NCI-H187 (cell line): ENCODE results near the gene CABLES2.

Experiments used
- DNase-seq, 2 experiments: peaks; one replicate each; lab custom pipeline; 2025; lab: John Stamatoyannopoulos, UW

CABLES2 gene

GRCh38 chr20:62350629-62351422, 56.3 kb downstream of the CABLES2 start:
- no peak for DNase-seq

- peak; percentile 51 to 80 for DNase-seq
These were observed 56.9 kb downstream of the CABLES2 start for GRCh38 chr20:62350098-62350628.

DNA sequence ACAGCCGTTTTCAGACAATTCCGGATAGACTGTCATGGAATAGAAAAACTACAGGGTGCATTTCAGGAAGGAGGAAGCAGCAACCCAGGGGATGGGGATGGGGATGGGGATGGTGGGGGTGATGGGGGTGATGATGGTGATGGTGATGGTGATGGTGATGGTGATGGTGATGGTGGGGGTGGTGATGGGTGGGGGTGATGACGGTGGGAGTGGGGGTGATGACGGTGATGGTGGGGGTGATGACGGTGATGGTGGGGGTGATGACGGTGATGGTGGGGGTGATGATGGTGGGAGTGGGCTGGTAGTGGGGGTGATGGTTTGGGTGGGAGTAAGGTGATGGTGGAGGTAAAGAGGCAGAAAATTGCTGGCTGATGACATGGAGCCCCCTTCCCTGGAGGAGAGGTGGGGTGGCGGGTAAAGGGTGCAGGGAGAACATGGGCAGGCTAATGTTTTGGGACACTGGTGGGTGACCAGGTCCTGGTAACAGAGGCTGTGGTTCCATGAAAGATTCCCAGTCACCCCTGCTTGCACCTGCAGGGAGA, 57.5 kb downstream of the CABLES2 start:
- DNase-seq: no peak

GRCh38 chr20:62348604-62349003, 58.5 kb downstream of the CABLES2 start:
- DNase-seq: no peak

DNA sequence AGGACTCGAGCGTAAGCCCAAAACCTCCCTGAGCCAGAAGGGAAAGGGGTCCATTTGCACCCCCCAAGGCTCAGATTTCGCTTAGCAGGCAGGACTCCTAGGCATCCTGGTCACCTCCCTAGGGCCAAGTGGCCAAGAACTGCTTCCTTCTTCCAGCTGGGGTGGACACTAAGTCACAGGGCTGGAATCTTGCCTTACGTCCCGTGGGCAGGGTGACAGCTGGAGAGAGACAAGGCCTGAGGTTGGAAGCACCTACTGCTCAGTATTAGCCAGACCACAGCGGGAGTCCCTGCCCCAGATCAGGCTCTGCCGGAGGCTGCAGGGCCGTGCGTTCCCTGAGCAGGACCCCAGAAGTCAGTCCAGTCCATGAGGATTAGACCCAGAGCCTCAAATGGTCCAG, 59.6 kb downstream of the CABLES2 start:
- DNase-seq: no peak

DNA sequence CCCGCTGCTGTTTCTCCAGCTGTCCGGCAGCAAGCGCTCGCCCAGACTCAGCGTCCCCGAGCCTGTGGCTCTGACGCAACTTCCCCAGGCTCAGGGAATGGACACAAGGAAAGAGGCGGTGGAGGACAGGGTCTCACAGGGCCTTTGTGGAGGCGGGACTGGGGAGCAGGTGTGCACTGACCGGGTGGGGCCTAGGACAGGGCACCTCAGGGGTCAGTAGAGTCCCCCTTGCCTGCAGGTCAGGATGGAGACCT, 60.0 kb downstream of the CABLES2 start:
- no peak for DNase-seq

DNA sequence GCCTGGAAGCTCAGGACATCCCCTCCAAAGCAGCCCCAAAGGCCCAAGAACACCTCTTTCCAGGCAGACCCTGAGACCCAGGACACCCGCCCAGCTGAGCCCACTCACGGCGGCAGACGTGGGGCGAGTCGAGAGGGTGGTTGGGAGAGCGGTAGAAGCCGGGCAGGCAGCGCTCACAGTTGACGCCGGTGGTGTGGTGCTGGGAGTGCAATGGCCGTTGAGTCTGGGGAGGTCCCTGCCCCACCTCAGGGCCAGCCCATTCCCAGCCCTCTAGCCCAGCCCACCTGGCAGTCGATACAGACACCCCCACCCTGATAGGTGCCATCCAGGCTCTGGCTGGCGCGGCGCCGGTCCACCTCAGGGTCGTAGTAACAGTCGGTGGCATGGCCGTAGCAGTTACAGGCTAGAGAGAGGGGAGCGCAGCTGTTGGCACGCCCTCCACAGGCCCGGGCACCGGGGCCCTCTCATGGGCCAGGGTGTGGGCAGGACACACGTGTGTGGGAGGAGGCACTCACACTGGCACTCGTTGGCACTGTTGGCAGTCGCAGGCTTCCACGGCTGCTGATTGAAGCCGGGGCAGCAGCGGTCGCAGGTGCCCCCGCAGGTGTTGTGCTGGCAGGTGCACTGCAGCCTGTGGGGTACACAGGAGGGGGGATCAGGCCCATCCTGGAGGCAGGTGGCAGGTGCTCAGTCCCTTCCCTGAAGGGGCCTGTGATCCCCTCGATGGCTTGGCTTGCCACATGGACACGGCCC, 60.5 kb downstream of the CABLES2 start:
- no peak for DNase-seq

- DNase-seq: no peak
These were observed 61.3 kb downstream of the CABLES2 start for GRCh38 chr20:62345681-62346370.

GRCh38 chr20:62344782-62345181, 62.3 kb downstream of the CABLES2 start:
- no peak for DNase-seq

DNA sequence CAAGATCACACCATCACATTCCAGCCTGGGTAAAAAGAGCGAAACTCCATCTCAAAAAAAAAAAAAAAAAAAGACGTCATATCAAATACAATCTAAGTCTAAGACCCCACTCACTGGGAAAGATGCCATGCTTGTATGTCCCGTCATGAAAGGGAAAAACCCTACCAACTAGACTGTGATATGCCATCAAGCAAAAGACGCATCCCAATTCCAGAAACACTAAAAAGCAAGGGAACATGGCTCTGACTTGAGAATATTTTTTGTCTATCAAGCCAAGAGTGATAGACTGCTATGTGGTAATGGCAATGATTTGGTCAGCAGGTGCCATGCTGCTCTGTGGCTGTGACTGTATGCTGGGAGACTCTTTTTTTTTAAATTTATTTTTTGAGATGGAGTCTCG, 63.0 kb downstream of the CABLES2 start:
- DNase-seq: no peak

- DNase-seq: no peak
These were observed 64.2 kb downstream of the CABLES2 start for GRCh38 chr20:62342910-62343309.

- no peak for DNase-seq
These were observed 67.4 kb downstream of the CABLES2 start for GRCh38 chr20:62339647-62340062.
